HG03571 (cell line): ENCODE data around the gene STAM2.
"Not testable (repeated sequence)": the region's sequence is repeated elsewhere in the genome, so short reads cannot be mapped to it uniquely, and the experiment has no call there.

ENCODE experiments used
- ATAC-seq: cut with Tn5 transposase; IDR thresholded peaks from one replicate; pipeline ENCODE4 v1.9.1; 2021; ENCODE audit not compliant: unreplicated experiment

STAM2 gene

GRCh38 chr2:152114366-152114765, 61.2 kb downstream of the STAM2 start:
- no peak for ATAC-seq

GRCh38 chr2:152107140-152107539, 68.4 kb downstream of the STAM2 start:
- ATAC-seq: not testable (repeated sequence)

GRCh38 chr2:152106464-152106863, 69.1 kb downstream of the STAM2 start:
- no peak for ATAC-seq

DNA sequence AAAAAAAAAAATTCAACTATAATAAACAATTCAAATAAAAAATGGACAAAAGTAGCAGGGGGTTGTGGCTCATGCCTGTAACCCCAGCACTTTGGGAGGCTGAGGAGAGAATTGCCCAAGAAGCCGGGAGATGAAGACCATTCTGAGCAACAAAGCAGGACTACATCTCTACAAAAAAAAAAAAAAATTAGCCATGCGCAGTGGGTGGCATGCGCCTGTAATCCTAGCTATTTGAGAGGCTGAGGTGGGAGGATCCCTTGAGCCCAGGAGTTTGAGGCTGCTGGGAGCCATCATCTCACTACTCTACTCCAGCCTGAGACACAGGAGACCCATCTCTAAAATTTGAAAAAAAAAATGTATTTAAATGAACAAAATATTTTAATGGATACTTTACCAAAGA, 72.3 kb downstream of the STAM2 start:
- no peak for ATAC-seq

GRCh38 chr2:152100961-152101360, 74.6 kb downstream of the STAM2 start:
- no peak for ATAC-seq

- ATAC-seq: no peak
Measured at GRCh38 chr2:152099367-152100050, 76.1 kb downstream of the STAM2 start.

DNA sequence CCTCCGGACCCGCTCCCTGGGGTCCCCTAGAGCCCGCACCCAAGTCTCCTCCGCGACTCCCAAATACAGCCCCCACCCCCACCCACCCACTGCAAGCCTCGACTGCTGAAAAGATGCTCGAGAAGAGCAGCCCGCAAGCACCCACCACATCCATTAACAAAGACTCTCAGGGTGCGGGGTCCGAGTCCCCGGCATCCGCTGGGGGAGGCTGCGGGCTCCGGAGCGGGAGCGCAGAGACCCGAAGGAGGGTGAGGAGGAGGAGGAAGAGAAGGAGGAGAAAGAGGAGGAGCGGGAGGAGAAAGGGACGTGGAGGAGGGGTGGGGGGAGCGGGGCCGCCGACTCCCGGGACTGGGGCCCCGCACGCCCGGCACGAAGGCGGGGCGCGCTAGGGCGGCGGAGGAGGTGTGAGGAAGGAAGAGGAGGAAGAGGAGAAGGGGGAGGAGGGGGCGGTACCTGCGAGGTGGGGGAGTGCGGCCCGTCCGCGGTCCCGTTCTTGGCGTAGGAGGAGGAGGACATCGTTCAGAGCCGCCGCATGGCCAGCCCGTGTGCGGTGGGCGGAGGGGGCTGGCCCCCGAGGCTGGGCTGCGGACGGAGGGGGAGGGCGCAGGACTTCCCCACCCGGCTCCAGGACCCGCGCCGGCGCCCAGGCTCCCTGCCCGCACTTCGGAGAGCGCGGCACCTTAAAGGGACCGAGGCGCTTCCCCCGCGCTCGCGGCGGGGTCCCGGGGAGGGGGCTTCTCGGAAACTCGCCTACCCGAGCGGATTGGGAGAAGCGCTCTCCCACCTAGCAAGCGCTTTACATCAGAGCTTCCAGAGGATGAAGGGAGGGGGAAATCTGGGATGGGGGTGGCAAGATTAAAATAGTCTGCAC, 76.8 kb downstream of the STAM2 start, which contains the start of gene CACNB4:
Gene CACNB4, minus strand, starts transcription at position 549 of the 871 bp plus-strand sequence.
- ATAC-seq: no peak

- ATAC-seq: no peak
Measured at GRCh38 chr2:152097801-152098495, 77.6 kb downstream of the STAM2 start.

DNA sequence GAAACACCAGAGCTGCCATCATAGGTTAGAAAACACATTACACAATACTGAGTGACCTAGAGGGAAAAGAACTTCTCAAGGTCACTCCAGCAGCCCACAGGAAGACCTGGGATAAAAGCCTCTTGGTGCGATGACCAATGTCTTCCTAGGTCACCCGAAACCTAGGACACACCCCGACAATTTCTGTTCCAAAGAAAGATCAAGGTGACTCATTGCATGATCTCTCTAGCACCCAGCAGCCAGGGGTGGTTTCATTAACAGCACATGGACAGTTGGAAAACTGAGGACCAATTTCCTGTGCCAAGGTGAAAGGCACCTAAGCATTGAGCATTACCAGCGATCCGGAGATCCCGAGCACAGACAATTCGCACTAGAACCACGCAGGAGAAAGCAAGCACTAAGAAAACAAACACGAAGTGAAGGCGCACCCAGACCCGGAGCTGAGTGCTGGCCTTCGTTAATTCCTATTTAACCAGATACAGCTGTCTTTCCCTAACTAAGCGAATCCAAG, 78.2 kb downstream of the STAM2 start:
- ATAC-seq: no peak

- no peak for ATAC-seq
Measured at GRCh38 chr2:152095146-152095545, 80.4 kb downstream of the STAM2 start.

DNA sequence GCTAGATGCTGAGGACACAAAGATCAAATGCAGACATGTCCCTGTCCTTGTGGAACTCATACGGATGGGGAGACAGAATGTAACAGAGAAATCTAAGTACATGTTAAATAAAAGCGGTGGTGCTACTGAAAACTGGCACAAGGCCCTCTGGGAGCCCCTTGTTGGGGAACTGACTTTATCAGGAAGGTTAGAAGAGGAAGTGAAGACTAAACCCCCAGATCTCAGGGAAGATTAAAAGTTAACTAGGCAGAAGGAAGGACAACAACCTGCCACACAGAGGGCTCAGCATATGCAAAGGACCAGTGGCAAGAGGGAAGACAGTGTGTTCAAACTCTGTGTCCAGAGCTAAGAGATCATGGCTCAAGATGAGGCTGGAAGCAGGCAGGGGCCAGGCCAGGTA, 81.5 kb downstream of the STAM2 start:
- no peak for ATAC-seq

DNA sequence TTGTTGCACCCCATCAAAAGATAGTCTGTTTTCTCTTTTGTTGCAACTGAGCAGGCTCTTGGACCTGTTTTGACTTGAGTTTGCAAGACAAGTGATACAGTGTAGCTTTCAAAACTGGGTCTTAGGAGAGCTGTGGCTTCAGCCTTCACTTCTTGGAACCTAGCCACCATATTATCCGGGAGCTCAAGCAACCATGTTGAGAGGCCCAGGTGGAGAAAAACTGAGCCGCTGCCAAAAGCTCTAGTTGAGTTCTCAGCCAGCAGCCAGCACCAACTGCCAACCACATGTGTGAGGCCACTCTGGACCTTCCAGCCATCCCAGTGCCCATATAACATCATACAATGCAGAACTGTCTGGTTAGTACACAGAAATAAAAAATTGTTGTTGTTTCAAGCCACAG, 82.1 kb downstream of the STAM2 start:
- no peak for ATAC-seq

GRCh38 chr2:152092095-152092494, 83.5 kb downstream of the STAM2 start:
- ATAC-seq: no peak

- ATAC-seq: not testable (repeated sequence)
Measured at GRCh38 chr2:152090726-152091125, 84.8 kb downstream of the STAM2 start.

DNA sequence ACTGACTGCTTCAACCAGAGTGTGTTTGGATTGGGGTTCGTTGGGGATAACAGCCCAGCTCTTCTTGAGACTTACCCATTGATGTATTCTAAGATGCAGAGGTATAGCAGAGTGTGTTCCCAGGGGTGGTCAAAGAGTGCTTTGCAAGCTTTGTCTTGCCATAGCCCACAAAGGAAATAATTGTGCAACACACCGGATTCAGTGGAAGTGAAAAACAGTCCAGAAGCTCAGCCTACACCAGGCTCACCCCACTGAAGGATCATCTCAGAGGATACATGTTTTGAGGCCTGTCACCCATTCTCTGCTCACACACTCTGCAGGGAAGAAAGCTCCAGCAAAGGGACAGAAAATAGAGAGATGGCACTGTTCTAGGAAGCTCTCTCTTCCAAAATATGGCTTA, 86.3 kb downstream of the STAM2 start:
- ATAC-seq: no peak

DNA sequence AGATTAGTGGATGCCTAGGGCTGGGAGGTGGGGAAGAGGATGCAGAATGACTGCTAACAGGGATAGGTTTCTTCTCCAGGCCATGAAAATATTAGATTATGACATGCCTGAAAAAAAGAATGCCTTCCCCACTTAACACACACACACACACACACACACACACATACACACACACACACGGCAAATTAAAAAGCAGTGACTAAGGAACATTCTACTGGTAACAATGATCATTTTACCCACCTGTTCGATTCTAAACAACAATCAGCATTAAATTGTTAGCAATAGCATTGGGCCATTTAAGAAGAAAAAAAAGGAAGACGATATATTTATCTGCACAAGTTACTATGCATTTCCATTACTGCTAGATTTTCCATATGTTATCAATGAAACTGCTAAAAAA, 87.6 kb downstream of the STAM2 start:
- no peak for ATAC-seq

GRCh38 chr2:152086231-152086630, 89.3 kb downstream of the STAM2 start:
- ATAC-seq: no peak

DNA sequence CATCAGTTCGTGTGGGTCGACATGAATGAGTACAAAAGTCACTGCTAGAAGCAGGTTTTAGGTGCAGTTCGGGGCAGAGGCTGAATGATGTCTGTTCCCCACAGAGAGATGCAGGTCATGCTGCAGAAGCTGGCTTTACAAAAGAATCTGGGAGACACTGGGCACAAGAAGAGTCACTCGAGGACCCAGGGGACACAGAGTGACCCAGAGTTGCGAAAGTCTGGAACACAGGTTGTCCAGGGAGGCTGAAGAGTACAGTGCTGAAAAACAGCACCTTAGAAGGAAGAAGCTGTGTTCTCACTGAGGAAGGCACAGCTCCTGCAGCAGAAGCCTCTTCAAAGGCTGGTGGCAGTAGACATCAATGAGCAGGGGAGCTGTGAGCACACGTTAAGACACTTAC, 91.5 kb downstream of the STAM2 start:
- no peak for ATAC-seq

- ATAC-seq: no peak
Measured at GRCh38 chr2:152083202-152083875, 92.2 kb downstream of the STAM2 start.

- no peak for ATAC-seq
Measured at GRCh38 chr2:152078662-152079061, 96.9 kb downstream of the STAM2 start.

GRCh38 chr2:152078023-152078422, 97.5 kb downstream of the STAM2 start:
- ATAC-seq: no peak
